Esophagus squamous epithelium (tissue), 5 donors: ENCODE measurements around the gene HOXA4. TPM values are rescaled to one million over a fixed set of nuclear protein-coding genes. Genes with fewer than 3 reads are reported as not detected.

Experiments used
- DNase-seq: peaks from one replicate; lab custom pipeline; 2025; lab: John Stamatoyannopoulos, UW
- H3K27ac ChIP-seq, 4 donors: fragments of 200-600 bp; sonication (generic); one replicate each; pipeline ENCODE4 v1.5.1; 2016 to 2019; ENCODE audit warnings: mild to moderate bottlenecking in 1 of 4
- H3K27me3 ChIP-seq, 4 donors: fragments of 200-600 bp; sonication (generic); 1 replicate in 3 of 4; 2 replicates in 1 of 4; pipeline versions ENCODE4 v1.5.1 to v1.6.0; 2017 to 2021; ENCODE audit warnings: antibody characterized with exemption in 1 of 4
- H3K36me3 ChIP-seq, 3 donors: fragments of 200-600 bp; sonication (generic); one replicate each; pipeline ENCODE4 v1.5.1; 2016 to 2019
- H3K4me1 ChIP-seq, 3 donors: fragments of 200-600 bp; sonication (generic); one replicate each; pipeline ENCODE4 v1.5.1; 2017 to 2019
- H3K4me3 ChIP-seq, 4 donors: fragments of 200-600 bp; sonication (generic); 1 replicate in 3 of 4; 2 replicates in 1 of 4; pipeline ENCODE4 v1.5.1; 2016 to 2019; ENCODE audit warnings: mild to moderate bottlenecking in 2 of 4, moderate library complexity in 1 of 4
- H3K9me3 ChIP-seq, 3 donors: fragments of 200-600 bp; sonication (generic); one replicate each; pipeline ENCODE4 v1.5.1; 2016 to 2019
- POLR2A ChIP-seq, 4 donors: fragments of 450-650 bp; IDR thresholded peaks; one replicate each; pipeline ENCODE4 v1.6.1; 2017; ENCODE audit warnings: antibody characterized with exemption in 4 of 4, mild to moderate bottlenecking in 4 of 4, moderate library complexity in 3 of 4
- WGBS, 2 donors: methylation state at CpG; one replicate each; pipeline ENCODE4 v1.1.5; 2018; 5-methylcytosine and 5-hydroxymethylcytosine counted together
- intact Hi-C: fragments of 100-400 bp; cut with DNase I; formaldehyde crosslinking; loops from one replicate; pipeline ENCODE4 v1.15.0; 2022
- total RNA-seq, 4 donors: library from RNA; depleted of rRNA; stranded (reverse); fragments of >200 nt; gene quantifications; one replicate each; pipeline ENCODE4 v1.1.0, GENCODE V29; 2016
- TF ChIP-seq, protein P1 (sequence below), 6 experiments: fragments of 450-650 bp in 4 of 6; fragments of 200-600 bp in 2 of 6; sonication (generic) in 2 of 6; IDR thresholded peaks; one replicate each; pipeline ENCODE4 v1.5.1; 2016 to 2019; ENCODE audit warnings: antibody characterized with exemption in 6 of 6, mild to moderate bottlenecking in 4 of 6, moderate library complexity in 4 of 6
- donor health status: DM: yes; HTN: yes; CAD: no.

The HOXA4 gene
- total RNA-seq, 4 donors from 2014 or later: 2.9 to 6.7 (median 4.1) TPM

DNA sequence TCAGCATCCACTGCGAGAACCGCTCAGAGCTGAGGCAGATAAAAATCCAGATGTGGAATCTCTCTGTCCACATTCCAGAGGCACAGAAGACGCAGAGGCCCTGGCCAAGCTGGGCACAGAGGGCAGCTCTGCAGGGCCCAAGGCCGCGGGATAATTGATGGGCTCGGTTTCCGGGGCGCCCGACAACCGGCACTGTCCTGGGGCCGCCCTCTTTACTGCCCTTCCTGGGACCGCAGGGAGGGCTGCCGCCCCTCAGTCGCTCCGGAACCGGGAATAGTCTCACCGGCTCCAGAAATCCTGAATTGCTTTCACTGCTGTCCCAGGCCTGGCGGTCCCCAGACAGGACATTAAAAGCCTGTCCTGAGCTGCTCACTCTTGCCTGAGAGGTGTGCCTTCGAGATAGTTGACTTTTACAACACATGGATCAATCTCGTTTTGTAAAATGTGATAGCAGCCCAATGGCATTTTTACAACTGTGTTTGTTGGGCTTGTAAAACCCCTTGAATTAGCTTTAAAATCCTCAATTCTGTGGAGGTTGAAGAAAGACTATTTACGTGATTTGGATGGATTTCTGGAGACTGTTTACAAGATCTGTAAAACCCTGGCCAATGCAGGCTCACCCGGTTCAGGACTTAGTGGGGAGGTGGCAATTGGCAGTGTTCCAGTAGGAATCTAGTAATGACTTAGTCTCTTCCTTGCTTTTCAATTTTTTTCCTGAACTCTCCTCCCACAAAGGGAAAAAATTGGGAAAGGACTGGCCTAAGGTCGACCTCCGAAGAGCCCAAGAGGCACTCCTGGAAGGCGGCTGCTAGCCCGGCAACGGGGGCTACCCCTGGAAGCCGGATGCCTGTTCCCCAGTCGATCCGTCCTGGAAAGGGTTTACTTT lies 18.4 kb upstream of the HOXA4 start:
- H3K27me3 ChIP-seq: peaks cover 10 to 100% (median 32%) of the 10 kb centered on the region in 4 donors
- TF ChIP-seq, protein P1, sequence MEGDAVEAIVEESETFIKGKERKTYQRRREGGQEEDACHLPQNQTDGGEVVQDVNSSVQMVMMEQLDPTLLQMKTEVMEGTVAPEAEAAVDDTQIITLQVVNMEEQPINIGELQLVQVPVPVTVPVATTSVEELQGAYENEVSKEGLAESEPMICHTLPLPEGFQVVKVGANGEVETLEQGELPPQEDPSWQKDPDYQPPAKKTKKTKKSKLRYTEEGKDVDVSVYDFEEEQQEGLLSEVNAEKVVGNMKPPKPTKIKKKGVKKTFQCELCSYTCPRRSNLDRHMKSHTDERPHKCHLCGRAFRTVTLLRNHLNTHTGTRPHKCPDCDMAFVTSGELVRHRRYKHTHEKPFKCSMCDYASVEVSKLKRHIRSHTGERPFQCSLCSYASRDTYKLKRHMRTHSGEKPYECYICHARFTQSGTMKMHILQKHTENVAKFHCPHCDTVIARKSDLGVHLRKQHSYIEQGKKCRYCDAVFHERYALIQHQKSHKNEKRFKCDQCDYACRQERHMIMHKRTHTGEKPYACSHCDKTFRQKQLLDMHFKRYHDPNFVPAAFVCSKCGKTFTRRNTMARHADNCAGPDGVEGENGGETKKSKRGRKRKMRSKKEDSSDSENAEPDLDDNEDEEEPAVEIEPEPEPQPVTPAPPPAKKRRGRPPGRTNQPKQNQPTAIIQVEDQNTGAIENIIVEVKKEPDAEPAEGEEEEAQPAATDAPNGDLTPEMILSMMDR (IDR thresholded peaks at IDR 0.05): no peak
- no peak for TF ChIP-seq POLR2A (IDR thresholded peaks at IDR 0.05)
- no peak for DNase-seq
- no peaks in the 10 kb centered on the region for H3K36me3 ChIP-seq
- no peaks in the 10 kb centered on the region for H3K9me3 ChIP-seq
- peak overlapping the region in 2 of 4 donors; percentile 50 to 76 for H3K27ac ChIP-seq
- 63 to 68% methylated on average over 15 to 29 of the region's 30 CpGs for WGBS, 2 donors
- peaks cover 22 to 62% (median 23%) of the 10 kb centered on the region in 3 donors for H3K4me1 ChIP-seq
- H3K4me3 ChIP-seq: peak overlapping the region in 1 of 4 donors; percentile 66
- intact Hi-C loops: no loop called here

DNA sequence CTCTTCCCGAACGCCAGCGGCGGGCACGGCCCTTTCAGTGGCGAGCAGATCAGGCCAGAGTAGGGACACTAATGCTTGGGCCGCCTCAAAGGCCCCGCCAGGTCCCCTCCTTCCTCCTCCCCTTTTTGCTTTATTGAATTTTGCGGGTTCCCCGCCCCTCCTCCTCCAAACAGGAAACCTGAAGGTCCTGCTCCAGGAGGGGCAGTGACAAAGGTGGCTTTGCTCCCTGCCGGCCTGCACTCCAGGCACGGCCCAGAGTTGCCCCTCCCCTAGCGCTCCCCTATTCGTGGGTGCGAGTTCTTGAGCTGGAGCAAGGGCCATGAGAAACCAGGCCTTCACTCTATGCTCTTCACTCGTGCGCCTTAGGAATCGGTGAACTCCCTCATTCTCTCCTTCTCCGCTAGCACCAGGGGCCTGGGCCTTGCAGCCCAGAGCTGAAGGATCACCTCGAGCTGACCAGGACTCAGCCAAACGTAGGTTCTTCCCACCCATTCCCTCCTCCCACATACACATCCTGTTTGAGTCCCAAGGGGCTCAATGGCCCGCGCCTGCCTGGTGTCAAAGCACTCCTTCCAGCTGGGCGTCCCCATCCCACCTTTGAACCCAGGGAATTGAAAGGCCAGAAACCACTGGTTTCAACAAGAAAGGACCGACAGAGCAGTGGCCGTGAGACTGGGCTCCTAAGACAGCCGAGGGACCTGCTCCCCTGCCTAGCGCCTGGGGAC lies 17.6 kb upstream of the HOXA4 start:
- WGBS, 2 donors: 29 to 67% methylated on average over 10 to 12 of the region's 28 CpGs
- Histone ChIP-seq H3K4me3 (peak overlapping the region; percentile 35 to 66 (median 50)), H3K36me3 (no peaks in the 10 kb centered on the region), H3K27ac (peak overlapping the region; percentile 19 to 76 (median 42)), H3K27me3 (peaks cover 10 to 100% (median 25%) of the 10 kb centered on the region in 4 donors), H3K9me3 (no peaks in the 10 kb centered on the region), H3K4me1 (peaks cover 22 to 70% (median 23%) of the 10 kb centered on the region in 3 donors)
- intact Hi-C loops: no loop called here
- no peak for DNase-seq
- TF ChIP-seq, protein P1 (IDR thresholded peaks at IDR 0.05): no peak
- no peak for TF ChIP-seq POLR2A (IDR thresholded peaks at IDR 0.05)

GRCh38 chr7:27147199-27148030 lies 16.9 kb upstream of the HOXA4 start, which contains the start of gene HOXA6:
Gene HOXA6, minus strand, starts transcription at chr7:27147774. Its CDS starts 25 bp downstream, at chr7:27147749.
- Histone ChIP-seq H3K27ac (peak within 1 kb of the TSS; percentile 19 to 76 (median 42)), H3K4me1 (peaks cover 22 to 72% (median 23%) of the 10 kb centered on the region in 3 donors), H3K36me3 (no peaks in the 10 kb centered on the region), H3K9me3 (no peaks in the 10 kb centered on the region), H3K27me3 (peaks cover 4 to 100% (median 18%) of the 10 kb centered on the region in 4 donors), H3K4me3 (peak within 1 kb of the TSS; percentile 35 to 66 (median 50))
- TF ChIP-seq POLR2A (IDR thresholded peaks at IDR 0.05): no peak
- TF ChIP-seq, protein P1 (IDR thresholded peaks at IDR 0.05): no peak
- no peak for DNase-seq
- WGBS, 2 donors: 51 to 53% methylated on average over 18 to 20 of the region's 63 CpGs
- intact Hi-C loops: no loop called here

DNA sequence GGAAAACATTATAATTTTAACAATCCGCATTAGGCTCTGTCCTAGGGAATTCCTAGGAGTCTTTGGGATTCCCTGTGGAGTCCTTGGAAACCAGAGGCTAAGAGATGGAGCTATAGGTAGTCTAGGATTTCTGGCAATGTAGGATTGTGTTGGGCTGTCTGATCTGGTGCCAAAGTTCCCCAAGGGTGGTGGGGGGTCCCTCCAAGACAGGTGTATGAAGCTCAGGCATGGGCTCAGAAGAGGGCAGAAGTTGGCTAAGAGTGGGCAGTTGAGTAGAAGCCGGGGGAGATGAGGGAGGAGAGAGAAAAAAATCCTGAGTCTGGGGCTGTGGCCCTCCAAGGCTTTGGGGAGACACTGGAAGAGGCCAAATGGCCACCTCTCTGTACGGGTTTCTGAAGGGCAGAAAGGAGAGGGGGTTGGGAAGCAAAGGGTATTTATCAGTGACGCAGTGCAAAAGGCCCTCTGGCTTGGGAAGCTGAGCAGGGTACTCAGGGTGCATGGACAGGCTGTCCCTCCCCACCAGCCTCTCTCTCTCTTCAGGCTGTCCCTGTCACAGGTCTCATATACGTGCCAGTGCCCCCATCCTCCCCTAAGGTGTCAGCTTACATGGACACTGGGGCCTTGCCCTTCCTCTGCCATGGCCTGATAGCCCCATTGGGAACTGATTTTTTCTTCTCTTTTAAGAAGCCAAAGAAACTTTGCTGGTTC lies 16.1 kb upstream of the HOXA4 start:
- intact Hi-C loops: no loop called here
- Histone ChIP-seq H3K27me3 (peaks cover 0 to 100% (median 13%) of the 10 kb centered on the region in 4 donors), H3K27ac (no peak overlapping the region), H3K9me3 (no peaks in the 10 kb centered on the region), H3K36me3 (no peaks in the 10 kb centered on the region), H3K4me3 (no peak overlapping the region), H3K4me1 (peaks cover 16 to 71% (median 20%) of the 10 kb centered on the region in 3 donors)
- 80 to 84% methylated on average over 5 of the region's 5 CpGs for WGBS, 2 donors
- DNase-seq: no peak
- no peak for TF ChIP-seq POLR2A (IDR thresholded peaks at IDR 0.05)
- TF ChIP-seq, protein P1 (IDR thresholded peaks at IDR 0.05): no peak
